Esophagus squamous epithelium (tissue), 5 donors: ENCODE results near the gene MMGT1. TPM values are rescaled to one million over a fixed set of nuclear protein-coding genes. Genes with fewer than 3 reads are reported as not detected.
A peak's percentile ranks its signal among the peaks of the same experiment; 100 is the strongest.

Experiments used
- DNase-seq: peaks from one replicate; lab custom pipeline; 2025; lab: John Stamatoyannopoulos, UW
- H3K27ac ChIP-seq, 4 donors: fragments of 200-600 bp; sonication (generic); one replicate each; pipeline ENCODE4 v1.5.1; 2016 to 2019; ENCODE audit warnings: mild to moderate bottlenecking in 1 of 4
- H3K27me3 ChIP-seq, 4 donors: fragments of 200-600 bp; sonication (generic); 1 replicate in 3 of 4; 2 replicates in 1 of 4; pipeline versions ENCODE4 v1.5.1 to v1.6.0; 2017 to 2021; ENCODE audit warnings: antibody characterized with exemption in 1 of 4
- H3K36me3 ChIP-seq, 3 donors: fragments of 200-600 bp; sonication (generic); one replicate each; pipeline ENCODE4 v1.5.1; 2016 to 2019
- H3K4me1 ChIP-seq, 3 donors: fragments of 200-600 bp; sonication (generic); one replicate each; pipeline ENCODE4 v1.5.1; 2017 to 2019
- H3K4me3 ChIP-seq, 4 donors: fragments of 200-600 bp; sonication (generic); 1 replicate in 3 of 4; 2 replicates in 1 of 4; pipeline ENCODE4 v1.5.1; 2016 to 2019; ENCODE audit warnings: mild to moderate bottlenecking in 2 of 4, moderate library complexity in 1 of 4
- H3K9me3 ChIP-seq, 3 donors: fragments of 200-600 bp; sonication (generic); one replicate each; pipeline ENCODE4 v1.5.1; 2016 to 2019
- POLR2A ChIP-seq, 4 donors: fragments of 450-650 bp; IDR thresholded peaks; one replicate each; pipeline ENCODE4 v1.6.1; 2017; ENCODE audit warnings: antibody characterized with exemption in 4 of 4, mild to moderate bottlenecking in 4 of 4, moderate library complexity in 3 of 4
- WGBS, 2 donors: methylation state at CpG; one replicate each; pipeline ENCODE4 v1.1.5; 2018; 5-methylcytosine and 5-hydroxymethylcytosine counted together
- intact Hi-C: fragments of 100-400 bp; cut with DNase I; formaldehyde crosslinking; loops from one replicate; pipeline ENCODE4 v1.15.0; 2022
- total RNA-seq, 4 donors: library from RNA; depleted of rRNA; stranded (reverse); fragments of >200 nt; gene quantifications; one replicate each; pipeline ENCODE4 v1.1.0, GENCODE V29; 2016
- TF ChIP-seq, protein P1 (sequence below), 6 experiments: fragments of 450-650 bp in 4 of 6; fragments of 200-600 bp in 2 of 6; sonication (generic) in 2 of 6; IDR thresholded peaks; one replicate each; pipeline ENCODE4 v1.5.1; 2016 to 2019; ENCODE audit warnings: antibody characterized with exemption in 6 of 6, mild to moderate bottlenecking in 4 of 6, moderate library complexity in 4 of 6
- donor health status: DM: yes; HTN: yes; CAD: no.

Gene MMGT1
- total RNA-seq, 4 donors from 2014 or later: 10.6 to 24.0 (median 18.2) TPM

- H3K9me3 ChIP-seq: no peaks in the 10 kb centered on the region
- 87% methylated on average over 4 of the region's 4 CpGs for WGBS, 2 donors
- no peak overlapping the region for H3K27ac ChIP-seq
- H3K27me3 ChIP-seq: no peaks in the 10 kb centered on the region
- DNase-seq: no peak
- no peaks in the 10 kb centered on the region for H3K4me1 ChIP-seq
- intact Hi-C loops: no loop called here
- peaks cover 0 to 69% (median 0%) of the 10 kb centered on the region in 3 donors for H3K36me3 ChIP-seq
- TF ChIP-seq, protein P1, sequence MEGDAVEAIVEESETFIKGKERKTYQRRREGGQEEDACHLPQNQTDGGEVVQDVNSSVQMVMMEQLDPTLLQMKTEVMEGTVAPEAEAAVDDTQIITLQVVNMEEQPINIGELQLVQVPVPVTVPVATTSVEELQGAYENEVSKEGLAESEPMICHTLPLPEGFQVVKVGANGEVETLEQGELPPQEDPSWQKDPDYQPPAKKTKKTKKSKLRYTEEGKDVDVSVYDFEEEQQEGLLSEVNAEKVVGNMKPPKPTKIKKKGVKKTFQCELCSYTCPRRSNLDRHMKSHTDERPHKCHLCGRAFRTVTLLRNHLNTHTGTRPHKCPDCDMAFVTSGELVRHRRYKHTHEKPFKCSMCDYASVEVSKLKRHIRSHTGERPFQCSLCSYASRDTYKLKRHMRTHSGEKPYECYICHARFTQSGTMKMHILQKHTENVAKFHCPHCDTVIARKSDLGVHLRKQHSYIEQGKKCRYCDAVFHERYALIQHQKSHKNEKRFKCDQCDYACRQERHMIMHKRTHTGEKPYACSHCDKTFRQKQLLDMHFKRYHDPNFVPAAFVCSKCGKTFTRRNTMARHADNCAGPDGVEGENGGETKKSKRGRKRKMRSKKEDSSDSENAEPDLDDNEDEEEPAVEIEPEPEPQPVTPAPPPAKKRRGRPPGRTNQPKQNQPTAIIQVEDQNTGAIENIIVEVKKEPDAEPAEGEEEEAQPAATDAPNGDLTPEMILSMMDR (IDR thresholded peaks at IDR 0.05): no peak
- no peak for TF ChIP-seq POLR2A (IDR thresholded peaks at IDR 0.05)
- H3K4me3 ChIP-seq: no peak overlapping the region
Observed at GRCh38 chrX:136015016-136015415, 41.2 kb upstream of the MMGT1 start.

DNA sequence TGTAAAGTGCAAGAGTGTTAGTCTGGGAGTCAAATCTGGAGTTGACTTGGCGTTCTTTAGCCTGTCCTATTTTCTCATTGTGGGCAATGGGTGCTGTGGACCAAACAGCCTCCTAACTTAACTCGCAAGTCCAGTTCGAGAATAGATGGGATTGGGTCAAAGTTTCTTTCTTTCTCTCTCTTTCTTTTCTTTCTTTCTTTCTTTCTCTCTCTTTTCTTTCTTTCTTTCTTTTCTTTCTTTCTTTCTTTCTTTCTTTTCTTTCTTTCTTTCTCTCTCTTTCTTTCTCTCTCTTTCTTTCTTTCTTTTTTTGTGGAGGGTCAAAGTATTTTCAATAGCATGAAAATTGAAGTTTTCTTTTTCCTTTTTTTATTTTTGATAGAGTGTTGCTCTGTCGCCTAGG is 14.5 kb upstream of the MMGT1 start:
- DNase-seq: no peak
- 83 to 94% methylated on average over 4 of the region's 4 CpGs for WGBS, 2 donors
- intact Hi-C loops: no loop called here
- no peaks in the 10 kb centered on the region for H3K27me3 ChIP-seq
- no peak overlapping the region for H3K4me3 ChIP-seq
- no peaks in the 10 kb centered on the region for H3K36me3 ChIP-seq
- H3K4me1 ChIP-seq: peaks cover 0 to 31% (median 0%) of the 10 kb centered on the region in 3 donors
- H3K27ac ChIP-seq: no peak overlapping the region
- no peaks in the 10 kb centered on the region for H3K9me3 ChIP-seq
- TF ChIP-seq, protein P1 (IDR thresholded peaks at IDR 0.05): no peak
- TF ChIP-seq POLR2A (IDR thresholded peaks at IDR 0.05): no peak

- Histone ChIP-seq H3K9me3 (no peaks in the 10 kb centered on the region), H3K27me3 (no peaks in the 10 kb centered on the region), H3K4me3 (peak overlapping the region; percentile 65 to 75 (median 73)), H3K36me3 (no peaks in the 10 kb centered on the region), H3K4me1 (peaks cover 0 to 33% (median 0%) of the 10 kb centered on the region in 3 donors), H3K27ac (peak overlapping the region; percentile 83 to 89 (median 86))
- DNase-seq: no peak
- WGBS, 2 donors: 3 to 22% methylated on average over 4 to 6 of the region's 15 CpGs
- TF ChIP-seq, protein P1 (IDR thresholded peaks at IDR 0.05): no peak
- no peak for TF ChIP-seq POLR2A (IDR thresholded peaks at IDR 0.05)
- intact Hi-C loops: no loop called here
Observed at GRCh38 chrX:135985973-135986310, 12.2 kb upstream of the MMGT1 start.

GRCh38 chrX:135985157-135985972 is 11.6 kb upstream of the MMGT1 start, which contains the start of gene SLC9A6:
Gene SLC9A6 (plus strand): TSS chrX:135985435. CDS start chrX:135985659, 224 bp downstream.
- no peaks in the 10 kb centered on the region for H3K36me3 ChIP-seq
- intact Hi-C loops: no loop called here
- H3K27me3 ChIP-seq: no peaks in the 10 kb centered on the region
- peaks cover 0 to 33% (median 0%) of the 10 kb centered on the region in 3 donors for H3K4me1 ChIP-seq
- 0 to 43% methylated on average over 21 to 48 of the region's 68 CpGs for WGBS, 2 donors
- peak within 1 kb of the TSS; percentile 83 to 89 (median 86) for H3K27ac ChIP-seq
- TF ChIP-seq POLR2A (IDR thresholded peaks at IDR 0.05): peak in 1 of 4 donors; percentile 46
- TF ChIP-seq, protein P1 (IDR thresholded peaks at IDR 0.05): no peak
- no peaks in the 10 kb centered on the region for H3K9me3 ChIP-seq
- H3K4me3 ChIP-seq: peak within 1 kb of the TSS; percentile 65 to 75 (median 73)
- no peak for DNase-seq

GRCh38 chrX:135984791-135985156 is 11.0 kb upstream of the MMGT1 start:
- no peak for DNase-seq
- WGBS, 2 donors: 0 to 34% methylated on average over 6 to 7 of the region's 7 CpGs
- Histone ChIP-seq H3K4me3 (peak overlapping the region; percentile 65 to 75 (median 73)), H3K27me3 (no peaks in the 10 kb centered on the region), H3K4me1 (peaks cover 0 to 33% (median 0%) of the 10 kb centered on the region in 3 donors), H3K36me3 (no peaks in the 10 kb centered on the region), H3K27ac (peak overlapping the region; percentile 83 to 89 (median 86)), H3K9me3 (no peaks in the 10 kb centered on the region)
- TF ChIP-seq, protein P1 (IDR thresholded peaks at IDR 0.05): no peak
- TF ChIP-seq POLR2A (IDR thresholded peaks at IDR 0.05): no peak
- intact Hi-C loops: no loop called here
